ENCODE results near the gene MAST4.

The MAST4 gene

DNA sequence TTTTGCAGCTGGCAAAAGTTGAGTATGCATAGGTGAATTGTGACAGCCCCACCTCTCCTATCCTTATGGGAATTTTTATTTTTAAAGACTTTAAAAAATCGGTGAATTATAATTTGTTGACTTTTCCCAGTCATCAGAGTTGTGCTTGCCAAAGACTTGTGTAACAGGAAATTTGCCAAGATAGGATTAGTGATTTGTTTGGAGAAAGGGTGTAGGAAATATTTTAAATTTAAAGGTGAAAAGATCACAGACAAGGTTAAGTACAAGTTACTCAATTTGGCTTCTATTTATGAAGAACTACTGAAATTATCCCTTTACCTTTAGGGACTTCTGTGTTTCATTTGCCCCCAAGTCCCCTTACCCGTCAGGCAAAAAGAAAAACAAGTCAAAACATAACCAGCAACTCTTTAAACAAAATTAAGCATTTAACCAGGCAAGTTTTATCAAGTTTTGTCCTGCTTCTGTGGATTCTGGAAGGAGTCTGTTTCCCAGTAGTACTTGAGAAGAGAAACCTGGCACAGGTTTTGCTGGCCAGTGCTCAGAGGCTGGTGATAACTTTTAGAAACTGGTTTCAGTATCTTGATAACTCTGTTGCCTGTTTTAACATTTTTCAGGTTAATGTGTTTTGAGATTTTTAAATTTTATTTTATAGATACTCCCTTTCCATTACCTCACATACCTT, 285.4 kb downstream of the MAST4 start:
- no peak for DNase-seq

- no peak for DNase-seq
Observed at GRCh38 chr5:66882606-66883227, 286.5 kb downstream of the MAST4 start.

DNA sequence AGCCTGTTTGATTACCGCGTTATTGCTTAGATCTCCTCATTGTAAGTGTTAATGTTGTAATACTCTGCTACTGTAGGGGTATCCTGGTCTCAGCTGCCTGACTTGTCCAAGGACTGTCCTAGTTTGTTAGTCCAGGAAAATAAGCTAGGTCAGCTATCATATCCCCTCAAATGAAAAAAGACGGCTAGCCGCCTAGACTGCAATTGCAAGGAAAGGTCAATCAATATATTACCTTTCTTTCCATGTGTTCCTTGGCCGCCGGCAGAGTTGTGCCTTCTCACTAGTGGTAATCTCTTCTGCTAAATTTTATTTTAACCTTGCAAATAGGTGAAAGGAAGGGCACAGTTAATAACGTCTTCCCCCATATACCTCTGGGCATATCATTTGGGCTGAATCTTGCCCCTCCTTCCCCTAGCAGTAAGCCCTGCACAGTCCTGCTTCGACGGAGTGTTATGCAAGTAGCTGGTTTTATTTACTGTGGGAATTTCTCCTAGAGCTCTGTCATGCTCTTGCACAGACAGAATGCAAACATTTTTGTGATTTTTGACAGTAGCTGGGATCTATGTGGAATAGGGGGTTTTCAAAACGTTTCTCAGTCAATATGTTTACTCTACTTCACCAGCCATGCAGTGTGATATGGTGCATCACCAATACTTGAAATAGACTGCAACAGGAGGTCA, 288.5 kb downstream of the MAST4 start:
- DNase-seq: no peak

DNA sequence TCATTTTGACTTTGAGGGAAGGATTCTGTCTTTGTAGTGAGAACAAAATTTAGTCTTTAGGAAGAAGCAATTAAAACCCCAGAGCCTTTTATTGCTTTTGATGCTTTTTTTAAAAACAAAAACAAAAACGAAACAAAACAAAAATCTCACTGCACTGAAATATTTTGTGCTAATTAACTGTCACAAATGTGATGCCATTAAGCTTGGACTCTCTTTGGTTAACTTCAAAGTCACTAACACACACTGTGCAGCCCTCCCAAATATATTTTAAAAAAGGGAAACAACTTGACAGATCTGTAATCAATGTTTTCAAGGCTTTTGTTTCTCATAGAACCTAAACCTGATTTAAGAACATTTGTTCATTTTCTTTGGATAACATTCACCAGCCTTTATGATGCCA, 290.7 kb downstream of the MAST4 start:
- DNase-seq: no peak

GRCh38 chr5:66888613-66889012, 292.4 kb downstream of the MAST4 start:
- no peak for DNase-seq

- DNase-seq: no peak
Observed at GRCh38 chr5:66889056-66889455, 292.9 kb downstream of the MAST4 start.

- DNase-seq: no peak
Observed at GRCh38 chr5:66889524-66889923, 293.3 kb downstream of the MAST4 start.

- DNase-seq: no peak
Observed at GRCh38 chr5:66891184-66891925, 295.2 kb downstream of the MAST4 start.

DNA sequence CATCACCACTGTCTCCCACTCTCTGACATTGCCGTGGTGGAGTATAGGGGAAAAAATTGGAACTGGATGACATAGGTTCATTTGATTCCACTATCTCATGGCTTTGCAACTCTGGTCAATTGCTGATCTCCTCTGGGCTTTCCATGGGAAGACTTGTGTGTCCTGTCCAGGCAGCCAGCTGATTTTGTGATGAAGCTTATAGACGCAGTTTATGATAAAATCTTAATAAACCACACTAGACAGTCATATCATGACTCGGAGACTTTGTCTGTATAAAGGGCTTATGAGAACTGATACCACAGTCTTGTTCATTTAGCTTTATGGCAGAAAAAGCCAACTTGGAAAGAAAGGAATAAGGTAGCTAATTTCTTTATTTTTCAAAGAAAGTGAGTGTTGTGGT, 296.5 kb downstream of the MAST4 start:
- DNase-seq: no peak

GRCh38 chr5:66894480-66895240, 298.5 kb downstream of the MAST4 start:
- DNase-seq: no peak

DNA sequence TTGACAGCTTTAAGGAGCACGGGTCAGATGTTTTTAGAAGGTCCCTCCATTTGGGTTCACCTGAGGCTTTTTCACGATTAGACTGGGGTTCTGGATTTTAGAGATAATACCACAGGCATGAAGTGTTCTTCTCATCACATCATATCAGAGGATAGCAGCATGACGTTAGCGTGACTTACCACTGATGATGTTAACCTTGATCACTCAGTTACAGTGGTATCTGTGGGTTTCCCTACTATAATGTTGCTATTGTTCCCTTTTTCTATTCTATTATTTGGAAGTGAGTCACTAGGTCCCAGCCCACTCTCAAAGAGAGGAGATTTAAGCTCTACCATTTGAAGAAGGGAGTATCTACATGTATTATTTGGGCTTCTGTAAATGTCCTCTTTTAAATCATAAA, 300.0 kb downstream of the MAST4 start:
- DNase-seq: no peak

DNA sequence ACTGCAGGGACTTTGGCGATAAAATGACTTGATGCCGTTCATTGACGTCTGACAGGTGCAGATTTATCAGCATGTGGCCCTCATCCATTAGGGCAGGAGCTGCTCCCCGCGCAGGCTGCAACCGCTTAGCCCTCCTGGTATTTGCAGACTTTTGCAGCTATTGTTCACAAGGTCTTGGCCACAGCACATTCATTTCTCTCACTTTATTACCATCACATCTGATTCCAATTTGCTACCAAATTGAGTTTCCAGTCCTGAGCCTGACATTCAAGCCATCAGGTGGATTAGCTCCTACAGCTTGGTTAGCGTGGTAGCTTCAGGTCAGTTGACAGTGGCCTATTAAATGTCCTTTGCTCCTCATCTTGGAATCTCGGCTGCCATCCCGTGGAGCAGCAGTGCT, 301.2 kb downstream of the MAST4 start:
- DNase-seq: no peak

GRCh38 chr5:66898241-66898995, 302.2 kb downstream of the MAST4 start:
- DNase-seq: no peak

DNA sequence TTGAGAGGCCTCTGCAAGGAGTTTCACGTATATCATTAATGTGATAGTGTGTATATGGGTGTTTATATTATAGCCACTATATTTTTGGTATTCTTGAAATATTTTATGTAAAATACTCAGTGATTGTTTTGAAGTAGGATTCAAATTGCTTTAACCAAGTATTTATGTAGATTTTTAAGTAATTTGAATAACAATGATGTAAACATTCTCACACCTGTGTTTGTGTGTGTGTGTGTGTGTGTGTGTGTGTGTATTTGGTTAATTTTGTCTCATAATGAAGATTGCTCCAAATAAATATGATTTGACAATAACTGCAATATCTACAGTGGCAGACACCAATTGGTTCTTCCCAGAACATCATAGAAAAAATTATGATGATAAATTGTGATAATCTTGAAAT, 307.0 kb downstream of the MAST4 start:
- DNase-seq: no peak

DNA sequence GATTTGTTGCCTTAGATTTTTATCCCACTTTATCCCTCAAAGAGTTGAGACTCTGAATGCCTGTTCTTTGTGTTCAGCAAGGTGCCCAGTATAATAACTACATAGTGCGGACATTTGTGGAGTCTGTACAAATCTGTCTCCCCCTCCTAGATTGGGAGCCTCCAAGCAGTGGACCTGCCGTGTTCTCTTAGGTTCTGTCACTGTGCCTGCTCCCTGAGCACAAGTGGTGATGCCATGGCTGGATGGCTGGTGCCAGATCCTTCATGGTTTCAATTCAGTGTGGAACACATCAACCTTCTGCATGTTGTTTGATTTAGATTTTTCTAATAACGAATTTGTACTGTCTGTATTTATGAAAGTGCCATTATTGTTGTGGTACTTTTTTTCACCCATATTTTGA, 307.5 kb downstream of the MAST4 start:
- DNase-seq: no peak

- DNase-seq: no peak
Observed at GRCh38 chr5:66904189-66904588, 308.0 kb downstream of the MAST4 start.

- DNase-seq: no peak
Observed at GRCh38 chr5:66906021-66906420, 309.8 kb downstream of the MAST4 start.

- no peak for DNase-seq
Observed at GRCh38 chr5:66908230-66908629, 312.0 kb downstream of the MAST4 start.

- no peak for DNase-seq
Observed at GRCh38 chr5:66909364-66909763, 313.2 kb downstream of the MAST4 start.

DNA sequence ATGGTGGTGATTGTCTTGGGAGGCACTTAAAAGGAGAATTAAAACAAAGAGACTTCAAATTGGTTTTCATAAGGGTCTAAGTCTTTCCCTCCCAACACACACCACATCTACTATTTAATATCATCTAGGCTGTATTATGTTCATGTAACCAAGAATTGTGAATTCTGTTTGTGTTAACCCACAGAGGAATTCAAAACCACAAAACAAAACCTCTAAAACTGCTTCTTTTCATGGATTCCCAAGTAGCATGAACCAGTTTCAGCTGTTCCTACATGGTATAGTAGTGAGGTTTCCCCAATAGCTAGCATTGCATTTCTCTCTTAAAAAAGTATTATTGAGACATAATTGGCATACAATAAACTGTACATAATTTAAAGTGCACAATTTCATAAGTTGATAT, 316.6 kb downstream of the MAST4 start:
- DNase-seq: no peak

GRCh38 chr5:66915531-66915930, 319.3 kb downstream of the MAST4 start:
- no peak for DNase-seq

- no peak for DNase-seq
Observed at GRCh38 chr5:66922881-66923280, 326.7 kb downstream of the MAST4 start.
